ENCODE results near the gene C2orf76.
"Not testable (repeated sequence)": the region's sequence is repeated elsewhere in the genome, so short reads cannot be mapped to it uniquely, and the experiment has no call there.

C2orf76 gene

DNA sequence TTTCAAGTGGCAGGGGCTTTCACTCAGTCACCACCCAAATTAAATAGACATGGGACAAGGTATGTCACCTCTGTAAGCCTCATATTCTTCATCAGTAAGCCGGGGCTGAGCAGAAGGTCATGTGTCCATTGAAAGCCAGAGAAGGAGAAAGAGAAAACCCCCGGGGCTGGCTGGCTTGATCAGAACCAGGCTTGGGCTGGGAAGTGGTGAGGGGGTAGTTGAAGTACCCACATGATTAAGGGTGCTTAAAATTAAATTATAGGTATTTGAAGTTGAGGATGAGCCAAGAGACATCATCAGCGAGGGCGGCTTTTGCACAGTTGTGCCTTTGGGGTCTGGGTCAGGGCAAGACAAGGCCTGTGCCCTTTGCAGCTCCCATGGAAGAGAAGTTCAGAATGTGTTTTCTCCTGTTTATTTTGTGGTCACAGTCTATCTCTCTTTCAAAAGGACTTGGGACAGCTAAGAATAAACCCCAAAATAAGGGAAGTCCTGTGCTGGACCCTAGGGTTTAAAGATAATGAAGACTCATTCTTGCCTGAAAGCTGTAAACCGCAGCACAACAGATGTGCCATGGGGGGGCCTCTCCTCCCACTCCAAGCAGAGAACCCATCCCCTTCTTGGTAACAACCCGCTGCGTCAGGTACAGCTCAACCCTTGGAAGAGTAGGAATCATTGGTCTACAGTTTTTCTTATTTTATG is 10.8 kb upstream of the C2orf76 start:
- DNase-seq (ENCODE audit: low spot score), result no peak

- no peak for DNase-seq (ENCODE audit: low spot score)
These were observed 10.2 kb upstream of the C2orf76 start for GRCh38 chr2:119376810-119377209.

- not testable (repeated sequence) for DNase-seq (ENCODE audit: low spot score)
These were observed 9.8 kb upstream of the C2orf76 start for GRCh38 chr2:119376406-119376805.

GRCh38 chr2:119373907-119374745 is 7.5 kb upstream of the C2orf76 start:
- not testable (repeated sequence) for DNase-seq (ENCODE audit: low spot score)

- DNase-seq (ENCODE audit: low spot score), result no peak
These were observed 6.3 kb upstream of the C2orf76 start for GRCh38 chr2:119372778-119373568.

- DNase-seq (ENCODE audit: low spot score), result no peak
These were observed 4.5 kb upstream of the C2orf76 start for GRCh38 chr2:119371111-119371510.

- DNase-seq (ENCODE audit: low spot score), result no peak
These were observed 3.2 kb upstream of the C2orf76 start for GRCh38 chr2:119369845-119370244.

- no peak for DNase-seq (ENCODE audit: low spot score)
These were observed 952 bp upstream of the C2orf76 start for GRCh38 chr2:119367472-119368099.

GRCh38 chr2:119366161-119366648 is 429 bp downstream of the C2orf76 start:
- no peak for DNase-seq (ENCODE audit: low spot score)

DNA sequence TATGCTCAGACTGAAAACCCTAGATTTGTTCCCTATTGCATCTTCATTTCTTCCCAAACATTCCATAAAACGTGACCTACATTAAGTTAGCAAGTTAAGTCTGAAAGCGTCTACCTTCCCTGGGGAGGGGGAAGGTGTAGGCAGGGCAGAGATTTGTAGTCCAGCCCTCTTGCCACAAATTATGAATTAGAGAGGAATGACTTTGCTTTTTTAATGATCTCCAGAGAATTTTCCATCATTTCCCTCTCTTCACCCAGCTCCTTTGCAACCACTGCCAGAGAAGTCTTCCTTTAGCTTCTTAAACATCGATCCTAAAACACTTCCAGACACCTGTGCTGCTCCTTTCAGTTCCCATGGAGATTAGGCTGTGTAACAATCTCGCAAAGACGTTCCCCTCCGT is 1.2 kb downstream of the C2orf76 start:
- DNase-seq (ENCODE audit: low spot score), result no peak

- no peak for DNase-seq (ENCODE audit: low spot score)
These were observed 1.8 kb downstream of the C2orf76 start for GRCh38 chr2:119364798-119365197.

DNA sequence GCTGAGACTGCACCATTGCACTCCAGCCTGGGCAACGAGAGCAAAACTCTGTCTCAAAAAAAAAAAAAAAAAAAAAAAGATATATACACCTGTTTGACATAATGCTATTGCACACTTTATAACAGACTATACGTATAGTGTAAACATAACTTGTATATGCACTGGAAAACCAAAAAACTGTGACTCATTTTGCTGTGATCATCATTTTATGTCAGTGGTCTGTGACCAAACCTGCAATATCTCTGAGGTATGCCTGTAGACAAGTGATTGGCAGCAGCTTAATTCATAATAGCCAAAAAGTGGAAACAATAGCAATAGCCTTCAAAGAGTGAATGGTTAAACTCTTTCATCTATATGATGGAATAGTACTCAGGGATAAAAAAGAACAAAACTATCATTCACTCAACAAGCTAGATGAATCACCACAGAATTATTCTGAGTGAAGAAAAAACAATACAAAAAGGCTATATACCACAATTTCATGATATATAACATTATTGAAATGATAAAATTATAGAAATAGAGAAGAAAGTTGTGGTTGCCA is 6.1 kb downstream of the C2orf76 start:
- no peak for DNase-seq (ENCODE audit: low spot score)

DNA sequence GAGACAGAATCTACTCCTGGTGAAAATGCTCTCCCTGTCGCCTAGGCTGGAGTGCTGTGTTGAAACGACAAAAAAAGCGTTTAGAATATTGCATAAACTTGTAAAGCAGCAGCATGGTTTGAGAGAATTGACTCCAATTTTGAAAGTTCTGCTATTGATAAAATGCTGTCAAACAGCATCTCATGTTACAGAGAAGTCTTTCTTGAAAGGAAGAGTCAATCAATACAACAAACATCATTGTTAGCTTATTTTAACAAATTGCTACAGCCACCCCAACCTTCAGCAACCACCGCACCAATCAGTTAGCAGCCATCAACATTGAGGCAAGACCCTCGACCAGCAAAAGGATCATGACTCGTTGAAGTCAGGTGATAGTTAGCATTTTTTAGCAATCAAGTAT is 6.9 kb downstream of the C2orf76 start:
- no peak for DNase-seq (ENCODE audit: low spot score)

GRCh38 chr2:119354860-119355259 is 11.8 kb downstream of the C2orf76 start:
- no peak for DNase-seq (ENCODE audit: low spot score)

DNA sequence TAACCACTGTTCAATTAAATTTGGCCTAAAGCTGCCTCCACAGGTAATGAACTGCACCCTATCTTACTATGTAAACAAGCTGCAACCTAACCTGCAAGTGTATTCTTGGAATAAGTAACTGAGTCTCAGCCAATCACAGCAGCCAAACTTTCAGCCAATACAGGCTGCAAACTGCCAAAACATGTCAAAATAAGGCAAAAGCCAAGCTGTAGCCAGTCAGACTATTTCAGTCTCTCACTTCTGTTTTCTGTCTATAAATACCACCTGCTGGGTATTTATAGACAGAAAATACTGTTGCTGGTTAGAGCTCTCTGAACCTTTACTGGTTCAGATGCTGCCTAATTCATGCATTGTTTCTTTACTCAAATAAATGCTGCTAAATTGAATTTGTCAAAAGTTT is 14.3 kb downstream of the C2orf76 start:
- no peak for DNase-seq (ENCODE audit: low spot score)

- no peak for DNase-seq (ENCODE audit: low spot score)
These were observed 16.2 kb downstream of the C2orf76 start for GRCh38 chr2:119350311-119350998.

DNA sequence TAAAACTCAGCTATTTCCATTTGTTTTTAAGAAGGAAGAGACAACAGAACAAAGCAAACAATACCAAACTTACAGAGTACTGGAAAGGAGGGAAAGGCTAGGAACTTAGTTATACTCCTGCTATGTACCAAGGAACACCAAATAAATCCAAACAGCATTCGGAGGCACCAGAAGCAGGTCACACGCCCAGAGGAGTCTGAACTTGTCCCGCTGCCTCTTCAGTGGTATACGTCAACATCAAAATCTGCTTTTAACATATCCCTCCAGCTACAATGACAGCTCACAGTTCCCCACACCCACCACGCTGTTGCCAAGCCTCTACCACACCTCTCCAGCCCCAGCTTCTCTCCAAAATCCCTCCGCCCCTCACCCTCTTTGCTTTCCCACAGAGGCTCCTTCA is 17.3 kb downstream of the C2orf76 start:
- DNase-seq (ENCODE audit: low spot score), result no peak

DNA sequence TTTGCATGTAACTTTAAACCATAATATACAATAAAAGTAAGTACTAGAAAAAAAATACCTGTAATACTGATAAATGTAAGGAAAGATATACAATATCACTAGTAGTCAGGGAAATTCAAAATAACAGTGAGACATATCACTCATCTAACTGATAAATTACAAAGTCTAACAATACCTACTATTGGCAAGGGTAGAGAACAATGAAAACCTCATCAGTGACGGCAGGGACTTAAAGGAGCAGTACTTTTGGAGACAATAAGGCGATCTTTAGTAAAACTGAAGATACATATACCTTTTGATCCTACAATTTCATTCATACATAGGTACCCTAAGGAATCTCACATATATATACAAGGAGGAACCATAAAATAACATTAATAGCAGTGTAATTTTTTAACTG is 24.9 kb downstream of the C2orf76 start:
- DNase-seq (ENCODE audit: low spot score), result no peak

DNA sequence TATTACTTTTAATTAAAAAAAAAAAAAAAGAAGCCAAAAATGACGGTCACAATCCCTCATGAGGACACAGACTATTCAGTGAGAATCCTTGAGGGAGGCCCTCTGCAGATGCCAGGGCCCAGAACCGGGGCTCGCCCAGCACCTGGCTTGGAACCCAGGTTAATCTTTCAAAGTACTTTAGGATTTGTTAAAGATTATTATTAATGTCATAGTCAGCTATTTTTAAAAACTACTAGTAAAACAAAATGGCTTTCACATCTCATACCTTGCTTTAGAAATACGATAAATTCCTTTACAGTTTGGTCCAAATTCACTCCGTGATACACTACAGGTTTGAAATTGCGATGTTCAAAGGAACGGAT is 27.1 kb downstream of the C2orf76 start:
- no peak for DNase-seq (ENCODE audit: low spot score)

- DNase-seq (ENCODE audit: low spot score), result no peak
These were observed 27.6 kb downstream of the C2orf76 start for GRCh38 chr2:119338826-119339561.

Data from left forelimb (tissue), 1 donor.